ENCODE data around the gene MAP6.
A peak's percentile ranks its signal among the peaks of the same experiment; 100 is the strongest.

MAP6 gene

GRCh38 chr11:75582895-75583717 is 85.7 kb downstream of the MAP6 start:
- ATAC-seq = peak; percentile 84
- TF ChIP-seq ZNF8 (CRISPR knock-in tag; IDR thresholded peaks at IDR 0.05) = no peak
- TF ChIP-seq POU6F1 (CRISPR knock-in tag; IDR thresholded peaks at IDR 0.05; ENCODE audit: borderline replicate concordance, low read depth) = no peak
- no peak for TF ChIP-seq PATZ1 (CRISPR knock-in tag; IDR thresholded peaks at IDR 0.05; ENCODE audit: borderline replicate concordance)
- no peak for TF ChIP-seq BACH2 (CRISPR knock-in tag; IDR thresholded peaks at IDR 0.05; ENCODE audit: borderline replicate concordance)
- TF ChIP-seq ZNF70 (CRISPR knock-in tag; IDR thresholded peaks at IDR 0.05) = no peak
- TF ChIP-seq, protein P1, sequence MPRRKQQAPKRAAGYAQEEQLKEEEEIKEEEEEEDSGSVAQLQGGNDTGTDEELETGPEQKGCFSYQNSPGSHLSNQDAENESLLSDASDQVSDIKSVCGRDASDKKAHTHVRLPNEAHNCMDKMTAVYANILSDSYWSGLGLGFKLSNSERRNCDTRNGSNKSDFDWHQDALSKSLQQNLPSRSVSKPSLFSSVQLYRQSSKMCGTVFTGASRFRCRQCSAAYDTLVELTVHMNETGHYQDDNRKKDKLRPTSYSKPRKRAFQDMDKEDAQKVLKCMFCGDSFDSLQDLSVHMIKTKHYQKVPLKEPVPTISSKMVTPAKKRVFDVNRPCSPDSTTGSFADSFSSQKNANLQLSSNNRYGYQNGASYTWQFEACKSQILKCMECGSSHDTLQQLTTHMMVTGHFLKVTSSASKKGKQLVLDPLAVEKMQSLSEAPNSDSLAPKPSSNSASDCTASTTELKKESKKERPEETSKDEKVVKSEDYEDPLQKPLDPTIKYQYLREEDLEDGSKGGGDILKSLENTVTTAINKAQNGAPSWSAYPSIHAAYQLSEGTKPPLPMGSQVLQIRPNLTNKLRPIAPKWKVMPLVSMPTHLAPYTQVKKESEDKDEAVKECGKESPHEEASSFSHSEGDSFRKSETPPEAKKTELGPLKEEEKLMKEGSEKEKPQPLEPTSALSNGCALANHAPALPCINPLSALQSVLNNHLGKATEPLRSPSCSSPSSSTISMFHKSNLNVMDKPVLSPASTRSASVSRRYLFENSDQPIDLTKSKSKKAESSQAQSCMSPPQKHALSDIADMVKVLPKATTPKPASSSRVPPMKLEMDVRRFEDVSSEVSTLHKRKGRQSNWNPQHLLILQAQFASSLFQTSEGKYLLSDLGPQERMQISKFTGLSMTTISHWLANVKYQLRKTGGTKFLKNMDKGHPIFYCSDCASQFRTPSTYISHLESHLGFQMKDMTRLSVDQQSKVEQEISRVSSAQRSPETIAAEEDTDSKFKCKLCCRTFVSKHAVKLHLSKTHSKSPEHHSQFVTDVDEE (CRISPR knock-in tag; IDR thresholded peaks at IDR 0.05) = no peak
- TF ChIP-seq CSDC2 (CRISPR knock-in tag; IDR thresholded peaks at IDR 0.05) = no peak

DNA sequence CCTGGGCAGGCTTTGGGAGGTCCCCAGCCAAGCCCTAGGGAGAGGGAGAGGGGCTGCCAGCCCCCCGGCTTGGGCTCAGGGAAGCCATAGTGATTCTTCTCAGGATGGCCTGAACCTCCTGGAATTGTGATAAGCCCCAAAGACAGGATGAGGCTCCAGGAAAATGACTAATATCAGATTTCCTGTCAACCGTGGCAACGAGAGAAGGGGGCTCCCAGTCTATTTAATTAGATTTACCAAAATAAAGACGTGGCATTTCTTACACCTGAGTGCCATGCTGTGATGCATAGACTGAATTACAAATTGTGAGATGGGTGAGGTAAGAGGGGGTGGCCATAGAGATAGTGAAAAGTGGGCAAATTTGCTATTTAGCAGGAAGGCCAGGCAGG is 86.3 kb downstream of the MAP6 start:
- no peak for TF ChIP-seq RARB (CRISPR knock-in tag; IDR thresholded peaks at IDR 0.05)
- no peak for TF ChIP-seq ZFP30 (CRISPR knock-in tag; IDR thresholded peaks at IDR 0.05)
- TF ChIP-seq, protein P1 (CRISPR knock-in tag; IDR thresholded peaks at IDR 0.05) = no peak
- no peak for TF ChIP-seq OSR1 (CRISPR knock-in tag; IDR thresholded peaks at IDR 0.05)
- TF ChIP-seq ARNTL (CRISPR knock-in tag; IDR thresholded peaks at IDR 0.05; ENCODE audit: borderline replicate concordance, low read depth) = no peak
- TF ChIP-seq BACH2 (CRISPR knock-in tag; IDR thresholded peaks at IDR 0.05; ENCODE audit: borderline replicate concordance) = no peak
- no peak for TF ChIP-seq PPARA (CRISPR knock-in tag; IDR thresholded peaks at IDR 0.05; ENCODE audit: borderline replicate concordance)
- no peak for TF ChIP-seq TOX (CRISPR knock-in tag; IDR thresholded peaks at IDR 0.05; ENCODE audit: borderline replicate concordance)
- TF ChIP-seq ZFP3 (CRISPR knock-in tag; IDR thresholded peaks at IDR 0.05) = no peak
- ATAC-seq = no peak

DNA sequence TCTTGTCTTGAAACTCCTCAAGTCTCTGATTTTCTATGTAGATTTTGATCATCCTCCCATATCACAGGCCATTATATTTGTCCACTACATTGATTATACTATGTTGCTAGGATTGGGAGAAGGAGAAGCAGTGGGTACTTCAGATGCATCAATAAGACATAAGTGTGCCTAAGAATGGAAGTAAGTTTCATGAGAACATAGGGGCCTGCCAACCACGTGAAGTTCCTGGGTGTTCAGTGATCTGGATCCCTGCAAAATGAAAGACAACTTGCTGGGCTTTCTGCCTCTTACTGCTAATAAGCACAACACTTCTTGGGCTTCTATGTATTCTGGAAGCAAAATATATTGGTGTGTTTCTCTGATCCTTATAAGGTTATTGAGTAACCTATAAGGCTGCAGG is 89.0 kb downstream of the MAP6 start:
- no peak for ATAC-seq
- TF ChIP-seq POU6F1 (CRISPR knock-in tag; IDR thresholded peaks at IDR 0.05; ENCODE audit: borderline replicate concordance, low read depth) (no peak), CREB5 (CRISPR knock-in tag; IDR thresholded peaks at IDR 0.05; ENCODE audit: low read depth) (no peak), OSR1 (CRISPR knock-in tag; IDR thresholded peaks at IDR 0.05) (no peak), ZNF8 (CRISPR knock-in tag; IDR thresholded peaks at IDR 0.05) (no peak), ZNF70 (CRISPR knock-in tag; IDR thresholded peaks at IDR 0.05) (no peak), SNAI2 (CRISPR knock-in tag; IDR thresholded peaks at IDR 0.05) (no peak), ZC3H10 (CRISPR knock-in tag; IDR thresholded peaks at IDR 0.05) (no peak), ARNTL (CRISPR knock-in tag; IDR thresholded peaks at IDR 0.05; ENCODE audit: borderline replicate concordance, low read depth) (no peak), ZFP3 (CRISPR knock-in tag; IDR thresholded peaks at IDR 0.05) (no peak), CSDC2 (CRISPR knock-in tag; IDR thresholded peaks at IDR 0.05) (no peak), PATZ1 (CRISPR knock-in tag; IDR thresholded peaks at IDR 0.05; ENCODE audit: borderline replicate concordance) (no peak), ZFP30 (CRISPR knock-in tag; IDR thresholded peaks at IDR 0.05) (no peak)

Data from SK-N-SH treated with all-trans-retinoic acid at 6 μM for 48 hours (cell line).